HFF-Myc (cell line): ENCODE results near the gene COG5.

Source experiments
- DNase-seq: peaks from one replicate; pipeline ENCODE4 v3.0.0-alpha.2; 2011; ENCODE audit warnings: low read depth; ENCODE audit errors: extremely low read depth
- H3K4me3 ChIP-seq: replicated peaks from 2 replicates; pipeline ENCODE4 v1.5.1; 2011; ENCODE audit warnings: low read depth, mild to moderate bottlenecking, control low read depth, low read length
- TF ChIP-seq, protein P1 (sequence below): IDR thresholded peaks from 2 replicates; pipeline ENCODE4 v1.5.1; 2012; ENCODE audit warnings: mild to moderate bottlenecking, low read depth, low read length, control low read depth; ENCODE audit errors: missing control alignments

Gene COG5

DNA sequence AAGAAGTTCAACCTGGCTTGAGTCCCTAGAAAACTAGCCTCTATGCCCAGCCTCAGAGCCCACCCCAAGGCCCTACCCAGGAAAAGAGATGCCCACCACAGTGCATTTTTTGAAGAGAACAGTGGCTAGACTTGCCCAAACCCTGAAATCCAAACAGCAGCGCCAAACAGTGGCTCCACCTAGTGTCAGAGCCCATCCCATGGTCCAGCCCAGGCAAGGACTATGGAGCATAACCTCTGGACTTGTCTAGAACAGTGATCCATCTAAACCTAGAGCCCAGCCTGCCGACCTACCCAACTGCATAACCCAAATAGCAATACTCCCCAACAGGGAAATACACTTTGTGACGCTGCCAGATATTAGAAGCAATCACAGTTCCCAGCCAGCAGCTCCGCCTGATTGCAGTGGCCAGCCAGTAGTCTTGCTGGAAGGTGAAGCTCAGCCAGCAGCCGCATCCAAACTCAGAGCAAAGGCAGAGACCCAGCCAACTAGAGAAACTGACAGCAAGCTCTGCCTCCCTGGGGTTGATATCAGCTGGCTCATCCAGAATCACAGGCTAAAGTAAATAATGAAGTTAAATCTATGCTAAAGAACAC lies 350.4 kb downstream of the COG5 start:
- no peak overlapping the region for H3K4me3 ChIP-seq
- no peak for DNase-seq
- TF ChIP-seq, protein P1, sequence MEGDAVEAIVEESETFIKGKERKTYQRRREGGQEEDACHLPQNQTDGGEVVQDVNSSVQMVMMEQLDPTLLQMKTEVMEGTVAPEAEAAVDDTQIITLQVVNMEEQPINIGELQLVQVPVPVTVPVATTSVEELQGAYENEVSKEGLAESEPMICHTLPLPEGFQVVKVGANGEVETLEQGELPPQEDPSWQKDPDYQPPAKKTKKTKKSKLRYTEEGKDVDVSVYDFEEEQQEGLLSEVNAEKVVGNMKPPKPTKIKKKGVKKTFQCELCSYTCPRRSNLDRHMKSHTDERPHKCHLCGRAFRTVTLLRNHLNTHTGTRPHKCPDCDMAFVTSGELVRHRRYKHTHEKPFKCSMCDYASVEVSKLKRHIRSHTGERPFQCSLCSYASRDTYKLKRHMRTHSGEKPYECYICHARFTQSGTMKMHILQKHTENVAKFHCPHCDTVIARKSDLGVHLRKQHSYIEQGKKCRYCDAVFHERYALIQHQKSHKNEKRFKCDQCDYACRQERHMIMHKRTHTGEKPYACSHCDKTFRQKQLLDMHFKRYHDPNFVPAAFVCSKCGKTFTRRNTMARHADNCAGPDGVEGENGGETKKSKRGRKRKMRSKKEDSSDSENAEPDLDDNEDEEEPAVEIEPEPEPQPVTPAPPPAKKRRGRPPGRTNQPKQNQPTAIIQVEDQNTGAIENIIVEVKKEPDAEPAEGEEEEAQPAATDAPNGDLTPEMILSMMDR: no peak

DNA sequence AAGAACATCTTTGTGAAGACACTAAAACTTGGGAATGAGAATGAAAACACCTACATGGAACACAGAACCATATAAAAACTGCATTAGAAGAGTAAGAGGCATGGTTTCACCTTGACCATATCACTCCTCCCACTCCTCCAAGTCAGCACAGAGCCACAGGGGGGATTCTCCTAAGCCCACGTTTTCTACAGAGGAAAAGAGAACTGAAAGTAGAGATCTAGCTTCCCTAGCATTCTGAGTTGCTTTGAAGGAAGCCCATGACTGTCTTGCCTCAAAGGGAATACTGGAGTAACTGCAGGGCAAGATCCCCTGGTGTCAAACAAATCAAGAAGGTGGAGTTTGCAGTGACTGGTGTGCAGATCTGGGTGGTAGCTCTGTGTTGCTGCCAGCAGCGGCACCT lies 351.0 kb downstream of the COG5 start:
- TF ChIP-seq, protein P1: no peak
- no peak for DNase-seq
- no peak overlapping the region for H3K4me3 ChIP-seq

DNA sequence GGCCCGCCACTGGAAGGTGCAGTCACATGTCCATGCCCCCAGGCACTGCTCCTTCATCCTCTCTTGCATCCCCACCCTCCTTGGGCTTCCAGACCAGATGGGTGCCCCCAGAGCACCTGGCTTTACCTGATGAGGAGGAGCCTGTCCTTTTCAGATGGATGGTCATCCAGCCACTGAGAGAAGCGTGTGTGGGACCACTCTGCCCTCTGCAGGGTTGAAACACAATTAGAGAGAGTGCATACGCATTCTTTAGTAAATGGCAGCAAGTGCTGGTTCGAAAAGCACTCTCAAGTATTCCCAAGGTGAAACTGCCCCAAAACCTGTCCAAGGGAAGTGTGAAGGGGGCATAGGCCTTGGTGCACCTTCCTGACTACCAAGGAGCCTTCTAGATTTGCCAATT lies 353.3 kb downstream of the COG5 start:
- TF ChIP-seq, protein P1: no peak
- H3K4me3 ChIP-seq: no peak overlapping the region
- no peak for DNase-seq

DNA sequence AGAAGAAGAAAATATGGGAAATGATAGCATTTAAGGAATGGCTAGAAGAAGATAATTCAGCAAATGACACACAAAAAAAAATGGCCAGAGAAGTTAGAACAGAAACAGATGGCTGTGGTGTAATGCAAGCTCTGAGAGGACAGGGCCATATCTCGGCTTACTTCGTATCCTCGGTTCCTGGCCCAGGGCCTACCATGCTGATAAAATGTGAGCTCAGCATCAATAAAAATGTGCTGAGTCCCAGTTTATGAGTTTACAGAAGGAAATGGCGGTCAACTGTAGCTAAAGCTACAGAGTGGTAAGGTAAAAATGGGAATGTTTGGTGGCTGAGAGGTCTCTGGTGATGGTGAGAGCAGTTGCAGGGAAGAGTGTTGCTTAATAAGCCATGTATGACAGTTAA lies 354.2 kb downstream of the COG5 start:
- TF ChIP-seq, protein P1: no peak
- DNase-seq: no peak
- no peak overlapping the region for H3K4me3 ChIP-seq

DNA sequence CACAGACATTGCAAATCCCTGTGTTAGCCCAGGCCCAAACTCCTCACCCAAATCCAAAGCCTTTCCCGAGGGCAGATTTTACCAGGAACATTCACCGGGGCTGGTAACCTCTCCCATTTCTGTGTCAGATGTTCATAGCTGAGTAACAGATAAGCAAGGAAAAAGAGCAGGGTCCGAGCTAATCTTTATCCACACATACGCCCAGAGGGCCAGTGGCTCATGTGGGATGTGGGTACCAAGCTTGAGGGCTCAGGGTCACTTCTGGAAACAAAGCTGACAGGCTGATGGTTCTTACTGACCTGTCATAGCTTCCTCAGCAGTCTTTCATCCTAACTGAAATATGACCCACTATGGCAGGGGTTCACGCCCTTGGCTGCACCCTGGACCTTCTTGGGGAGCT lies 355.2 kb downstream of the COG5 start:
- no peak for DNase-seq
- TF ChIP-seq, protein P1: no peak
- H3K4me3 ChIP-seq: no peak overlapping the region

DNA sequence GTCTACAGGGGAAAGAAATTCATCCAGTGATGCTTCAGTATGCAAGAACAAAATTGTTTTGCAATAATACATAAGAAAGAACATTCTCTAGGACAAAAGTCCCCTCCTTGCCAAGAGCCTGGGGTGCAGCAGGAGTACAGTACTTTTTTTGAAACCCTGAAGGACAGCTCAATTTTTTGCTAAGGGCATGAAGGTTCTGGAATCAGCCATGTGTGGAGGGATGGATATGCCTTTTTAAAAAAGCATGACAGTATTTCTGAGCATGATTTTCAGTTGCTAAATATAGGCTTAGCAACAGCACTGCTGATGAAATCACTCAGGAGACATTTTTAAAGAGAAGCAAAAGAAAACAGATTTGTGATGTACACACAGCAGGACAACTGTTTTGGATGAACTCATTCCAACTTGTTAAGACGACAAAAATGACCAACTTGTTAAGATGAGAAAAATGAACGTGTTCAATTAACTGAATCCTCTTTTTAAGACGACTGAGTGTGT lies 355.6 kb downstream of the COG5 start:
- DNase-seq: no peak
- TF ChIP-seq, protein P1: no peak
- H3K4me3 ChIP-seq: no peak overlapping the region

DNA sequence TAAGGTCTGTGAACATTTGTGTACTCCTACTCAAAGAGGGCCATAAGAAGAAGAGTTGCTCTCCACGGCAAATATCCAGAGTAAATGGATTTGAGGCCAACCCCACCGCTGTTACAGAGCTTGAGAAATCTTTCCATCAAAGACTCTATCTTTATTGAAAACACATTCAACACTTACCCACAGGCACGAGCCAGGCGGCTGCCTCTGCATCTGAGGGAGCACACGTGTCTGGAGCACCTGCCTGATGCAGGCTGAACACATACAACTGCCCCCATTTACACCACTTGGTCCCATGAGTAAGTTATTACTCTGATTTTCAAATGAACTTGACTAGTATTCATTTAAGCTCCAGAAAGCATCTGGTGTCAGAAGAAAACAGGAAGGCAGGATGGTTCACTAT lies 356.3 kb downstream of the COG5 start:
- no peak for DNase-seq
- TF ChIP-seq, protein P1: no peak
- H3K4me3 ChIP-seq: no peak overlapping the region
